ENCODE data around the gene GALM.
"Not testable (repeated sequence)": the region's sequence is repeated elsewhere in the genome, so short reads cannot be mapped to it uniquely, and the experiment has no call there.

The GALM gene

GRCh38 chr2:38682008-38682575, 16.2 kb downstream of the GALM start:
- no peak overlapping the region for H3K4me3 ChIP-seq (ENCODE audit: low read depth, low read length)
- DNase-seq (ENCODE audit: low read depth) = no peak
- no peak for TF ChIP-seq CTCF (IDR thresholded peaks at IDR 0.05; ENCODE audit: control insufficient read depth, extremely low read depth, insufficient read depth)

DNA sequence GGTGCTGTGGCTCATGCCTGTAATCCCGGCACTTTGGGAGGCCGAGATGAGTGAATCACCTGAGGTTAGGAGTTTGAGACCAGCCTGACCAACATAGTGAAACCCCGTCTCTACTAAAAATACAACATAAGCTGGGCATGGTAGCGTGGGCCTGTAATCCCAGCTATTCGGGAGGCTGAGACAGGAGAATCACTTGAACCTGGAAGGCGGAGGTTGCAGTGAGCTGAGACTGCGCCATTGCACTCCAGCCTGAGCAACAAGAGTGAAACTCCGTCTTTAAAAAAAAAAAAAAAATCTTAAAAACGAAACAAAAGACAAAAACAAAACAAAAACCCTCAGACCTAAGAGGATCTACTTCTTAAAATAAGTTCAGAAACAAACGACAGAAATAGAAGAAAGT, 16.7 kb downstream of the GALM start:
- H3K4me3 ChIP-seq (ENCODE audit: low read depth, low read length); DNase-seq (ENCODE audit: low read depth): not testable (repeated sequence)

GRCh38 chr2:38683766-38684165, 17.9 kb downstream of the GALM start:
- no peak overlapping the region for H3K4me3 ChIP-seq (ENCODE audit: low read depth, low read length)
- DNase-seq (ENCODE audit: low read depth) = no peak
- TF ChIP-seq CTCF (IDR thresholded peaks at IDR 0.05; ENCODE audit: control insufficient read depth, extremely low read depth, insufficient read depth) = no peak

- peak; percentile 37 for DNase-seq (ENCODE audit: low read depth)
- H3K4me3 ChIP-seq (ENCODE audit: low read depth, low read length) = no peak overlapping the region
- no peak for TF ChIP-seq CTCF (IDR thresholded peaks at IDR 0.05; ENCODE audit: control insufficient read depth, extremely low read depth, insufficient read depth)
Measured at GRCh38 chr2:38685116-38685735, 19.3 kb downstream of the GALM start.

- DNase-seq (ENCODE audit: low read depth) = peak; percentile 35
- no peak for TF ChIP-seq CTCF (IDR thresholded peaks at IDR 0.05; ENCODE audit: control insufficient read depth, extremely low read depth, insufficient read depth)
- H3K4me3 ChIP-seq (ENCODE audit: low read depth, low read length) = no peak overlapping the region
Measured at GRCh38 chr2:38690499-38691420, 24.8 kb downstream of the GALM start.

DNA sequence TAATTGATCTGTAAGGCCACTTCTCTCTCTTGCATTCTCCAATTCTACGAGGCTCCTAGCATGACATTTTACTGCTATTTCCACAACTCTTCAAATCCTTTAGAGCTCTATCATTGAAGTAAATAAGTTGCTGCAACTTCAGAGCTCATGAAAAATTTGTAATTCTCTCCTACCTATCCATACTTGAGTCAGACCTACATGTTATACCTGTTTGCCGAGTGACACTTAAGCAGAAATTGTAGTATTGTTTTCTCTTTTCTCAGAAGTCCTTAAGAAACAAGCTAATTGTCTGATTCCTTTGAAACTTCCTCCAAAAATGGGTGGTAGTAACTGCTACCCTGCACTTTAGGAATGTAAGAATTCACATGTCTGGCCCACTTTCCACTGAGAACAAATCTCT, 26.1 kb downstream of the GALM start:
- TF ChIP-seq CTCF (IDR thresholded peaks at IDR 0.05; ENCODE audit: control insufficient read depth, extremely low read depth, insufficient read depth) = no peak
- DNase-seq (ENCODE audit: low read depth) = no peak

DNA sequence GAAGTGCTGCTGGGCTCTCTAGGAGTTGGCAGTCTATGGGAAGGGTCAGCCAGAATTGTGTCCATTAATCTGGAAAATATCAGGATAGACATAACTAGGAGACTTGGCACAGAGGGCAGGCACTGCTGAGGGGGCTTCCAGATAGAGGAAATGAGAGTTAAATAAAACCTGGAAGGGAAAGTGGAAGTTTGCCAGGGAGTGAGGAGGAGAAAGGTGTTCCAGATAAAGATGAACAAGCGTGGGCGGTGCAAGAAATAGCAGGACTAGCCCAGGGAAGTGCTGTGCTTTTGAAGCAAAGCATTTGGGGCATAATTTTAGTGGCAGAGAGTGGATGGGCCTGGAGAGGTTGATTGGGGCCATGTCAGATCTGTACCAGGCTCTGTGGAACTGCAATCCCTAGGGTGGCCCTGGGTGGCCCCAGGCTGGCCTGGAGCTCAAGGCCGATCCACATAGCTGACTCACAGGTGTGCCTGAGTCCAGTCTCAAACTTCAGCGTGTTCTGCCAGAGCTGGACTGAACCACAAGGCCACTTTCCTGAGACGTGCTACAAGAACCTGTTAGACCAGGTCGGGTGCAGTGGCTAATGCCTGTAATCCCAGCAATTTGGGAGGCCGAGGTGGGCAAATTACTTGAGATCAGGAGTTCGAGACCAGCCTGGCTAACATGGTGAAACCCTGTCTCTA, 26.9 kb downstream of the GALM start:
- DNase-seq (ENCODE audit: low read depth) = peak; percentile 35
- TF ChIP-seq CTCF (IDR thresholded peaks at IDR 0.05; ENCODE audit: control insufficient read depth, extremely low read depth, insufficient read depth) = no peak
- H3K4me3 ChIP-seq (ENCODE audit: low read depth, low read length) = no peak overlapping the region

More for the DNA sequence above, 26.1 kb downstream of the GALM start:
- H3K4me3 ChIP-seq (ENCODE audit: low read depth, low read length) = no peak overlapping the region

Data from LNCaP clone FGC (cell line).